DND-41 (cell line): Measurements from ENCODE around the gene ZDHHC17.

Experiments used
- EZH2 ChIP-seq: IDR thresholded peaks from 3 replicates; pipeline ENCODE4 v1.6.1; 2012; ENCODE audit warnings: borderline replicate concordance, low read depth, mild to moderate bottlenecking, moderate library complexity, low read length, inconsistent platforms; ENCODE audit not compliant: severe bottlenecking
- TF ChIP-seq, protein P1 (sequence below): IDR thresholded peaks from 2 replicates; pipeline ENCODE4 v1.5.1; 2012; ENCODE audit warnings: borderline replicate concordance, low read length, moderate library complexity, mild to moderate bottlenecking; ENCODE audit not compliant: poor library complexity, severe bottlenecking; ENCODE audit errors: extremely low read depth

DNA sequence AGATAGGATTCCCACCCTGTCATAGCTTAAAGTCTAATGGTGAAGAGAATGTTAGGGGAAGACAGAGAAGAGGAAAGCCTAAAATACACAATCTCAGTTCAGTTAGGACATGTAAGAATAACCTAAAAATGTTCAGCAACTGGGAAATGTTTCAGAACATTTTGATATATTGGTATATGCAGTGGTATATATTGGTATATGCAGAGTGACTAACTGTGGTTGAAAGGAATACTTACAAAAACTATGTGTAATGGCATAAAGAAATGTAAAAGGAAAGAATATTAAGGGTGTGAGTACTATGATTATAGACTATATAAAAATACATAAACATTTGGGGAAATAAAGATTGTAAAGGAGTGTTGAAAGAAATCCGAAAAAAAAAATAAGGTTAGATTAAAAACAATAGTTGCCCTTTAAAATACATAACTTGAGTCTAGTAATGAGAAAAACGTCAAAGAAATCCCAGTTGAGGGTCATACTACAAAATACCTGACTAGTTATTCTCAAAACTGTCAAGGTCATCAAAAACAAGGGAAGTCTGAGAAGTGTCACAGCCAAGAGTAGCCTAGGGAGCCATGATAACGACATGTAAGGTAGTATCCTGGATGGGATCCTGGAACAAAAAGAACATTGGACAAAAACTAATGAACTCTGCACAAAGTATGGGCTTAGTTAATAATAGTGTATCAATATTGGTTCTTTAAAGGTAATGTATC lies 25.6 kb downstream of the ZDHHC17 start:
- TF ChIP-seq, protein P1, sequence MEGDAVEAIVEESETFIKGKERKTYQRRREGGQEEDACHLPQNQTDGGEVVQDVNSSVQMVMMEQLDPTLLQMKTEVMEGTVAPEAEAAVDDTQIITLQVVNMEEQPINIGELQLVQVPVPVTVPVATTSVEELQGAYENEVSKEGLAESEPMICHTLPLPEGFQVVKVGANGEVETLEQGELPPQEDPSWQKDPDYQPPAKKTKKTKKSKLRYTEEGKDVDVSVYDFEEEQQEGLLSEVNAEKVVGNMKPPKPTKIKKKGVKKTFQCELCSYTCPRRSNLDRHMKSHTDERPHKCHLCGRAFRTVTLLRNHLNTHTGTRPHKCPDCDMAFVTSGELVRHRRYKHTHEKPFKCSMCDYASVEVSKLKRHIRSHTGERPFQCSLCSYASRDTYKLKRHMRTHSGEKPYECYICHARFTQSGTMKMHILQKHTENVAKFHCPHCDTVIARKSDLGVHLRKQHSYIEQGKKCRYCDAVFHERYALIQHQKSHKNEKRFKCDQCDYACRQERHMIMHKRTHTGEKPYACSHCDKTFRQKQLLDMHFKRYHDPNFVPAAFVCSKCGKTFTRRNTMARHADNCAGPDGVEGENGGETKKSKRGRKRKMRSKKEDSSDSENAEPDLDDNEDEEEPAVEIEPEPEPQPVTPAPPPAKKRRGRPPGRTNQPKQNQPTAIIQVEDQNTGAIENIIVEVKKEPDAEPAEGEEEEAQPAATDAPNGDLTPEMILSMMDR: no peak
- no peak for TF ChIP-seq EZH2
